Ovary (tissue), 9 donors: ENCODE data around the gene ZSWIM8. TPM values are rescaled to one million over a fixed set of nuclear protein-coding genes. Genes with fewer than 3 reads are reported as not detected.

Experiments used
- DNase-seq, 5 donors: peaks; one replicate each; pipeline ENCODE4 v3.0.0-alpha.2; 2019 to 2020
- H3K27ac ChIP-seq, 2 donors: fragments of 200-600 bp; one replicate each; pipeline versions ENCODE4 v1.5.1 to v1.8.0; 2019 to 2022
- H3K27me3 ChIP-seq: fragments of 200-600 bp; one replicate; pipeline ENCODE4 v1.8.0; 2022
- H3K36me3 ChIP-seq: fragments of 200-600 bp; sonication (generic); one replicate; pipeline ENCODE4 v1.5.1; 2019
- H3K4me1 ChIP-seq: one replicate; pipeline ENCODE4 v1.8.1; 2013; ENCODE audit warnings: mild to moderate bottlenecking, moderate library complexity; ENCODE audit not compliant: insufficient read depth
- H3K4me3 ChIP-seq: fragments of 200-600 bp; sonication (generic); one replicate; pipeline ENCODE4 v1.5.1; 2017
- H3K9me3 ChIP-seq, 2 donors: fragments of 200-600 bp in 1 of 2; sonication (generic) in 1 of 2; one replicate each; pipeline versions ENCODE4 v1.5.1 to v1.8.1; 2013 to 2019; ENCODE audit warnings: mild to moderate bottlenecking in 1 of 2, moderate library complexity in 1 of 2
- CTCF ChIP-seq, 3 donors: fragments of 450-650 bp in 2 of 3; fragments of 200-600 bp in 1 of 3; IDR thresholded peaks; one replicate each; pipeline versions ENCODE4 v1.5.1 to v1.8.0; 2016 to 2022; ENCODE audit warnings: antibody characterized with exemption in 3 of 3, mild to moderate bottlenecking in 1 of 3
- EP300 ChIP-seq: sonication (generic); formaldehyde crosslinking; IDR thresholded peaks from one replicate; pipeline ENCODE4 v1.6.1; 2017; ENCODE audit warnings: antibody characterized with exemption
- POLR2A ChIP-seq: fragments of 450-650 bp; IDR thresholded peaks from one replicate; pipeline ENCODE4 v1.6.1; 2017; ENCODE audit warnings: antibody characterized with exemption, mild to moderate bottlenecking, moderate library complexity
- WGBS, 3 donors: extraction: QIAGEN DNeasy Blood & Tissue Kit in 1 of 3; methylation state at CpG; one replicate each; pipeline versions ENCODE4 v1.1.5 to v1.1.7; 2013 to 2017; 5-methylcytosine and 5-hydroxymethylcytosine counted together
- intact Hi-C, 4 donors: fragments of 100-400 bp; cut with DNase I; formaldehyde crosslinking; loops; one replicate each; pipeline versions ENCODE4 v1.11.0 to v1.15.1; 2022 to 2023
- polyA plus RNA-seq, 2 donors: library from polyadenylated mRNA; stranded (reverse); fragments of 200-250 nt in 1 of 2; fragments of 350-450 nt in 1 of 2; fragmentation: Illumina TruSeq in 1 of 2; extraction: RNeasy Lipid Tissue Mini Kit (QIAGEN cat#74804) in 1 of 2; gene quantifications; one replicate each; pipeline ENCODE4 v1.2.3, GENCODE V29; 2013 to 2014
- total RNA-seq, 7 donors: library from RNA; depleted of rRNA in 2 of 7; stranded (reverse); fragments of >200 nt in 2 of 7; fragmentation: NEBNext Ultra II Directional in 3 of 7; extraction: Animal tissue kit (Norgen Biotek cat#: 25700) in 3 of 7; gene quantifications; one replicate each; pipeline versions ENCODE4 v1.1.0 to v1.2.4, GENCODE V29; 2016 to 2023
- donor health status: DM: no; HTN: no; CAD: no; lungs with moderate emphysema.
- donor health status: DM: no; HTN: no; CAD: no.
- donor health status: Bipolar disorder and iron deficiency.
- donor health status: DM: yes; HTN: yes; CAD: no.
- donor health status: DM: no; HTN: no; CAD: no.
- donor health status: DM: yes; HTN: yes; CAD: no.

ZSWIM8 gene
- total and polyA plus RNA-seq, 9 donors: 42.7 to 90.7 (median 69.3) TPM

DNA sequence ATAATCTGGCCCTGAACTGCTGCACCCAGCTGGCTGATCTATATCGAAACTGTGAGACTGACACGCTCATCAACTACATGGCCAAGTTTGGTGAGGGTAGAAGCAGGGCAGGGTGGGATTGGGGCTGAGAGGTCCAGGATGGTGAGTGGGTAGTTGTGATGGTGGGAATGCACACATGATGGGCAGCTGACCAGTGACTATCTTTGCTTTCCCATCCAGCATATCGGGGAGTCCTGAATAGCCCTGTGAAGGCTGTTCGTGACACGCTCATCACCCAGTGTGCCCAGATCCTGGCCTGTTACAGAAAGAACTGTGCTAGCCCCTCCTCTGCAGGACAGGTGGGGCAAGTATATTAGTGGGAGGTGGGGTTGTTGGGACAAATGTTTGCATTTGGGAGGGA, 16.0 kb upstream of the ZSWIM8 start:
- no peak for TF ChIP-seq POLR2A
- TF ChIP-seq EP300: no peak
- TF ChIP-seq CTCF (IDR thresholded peaks at IDR 0.05): no peak
- no peak for DNase-seq
- WGBS, 3 donors: 85 to 92% (median 88%) methylated on average over 5 of the region's 5 CpGs
- intact Hi-C loops: no loop called here
- Histone ChIP-seq H3K4me1 (peaks cover 3% of the 10 kb centered on the region), H3K36me3 (no peaks in the 10 kb centered on the region), H3K4me3 (no peak overlapping the region), H3K27ac (no peak overlapping the region), H3K9me3 (no peaks in the 10 kb centered on the region), H3K27me3 (no peaks in the 10 kb centered on the region)

DNA sequence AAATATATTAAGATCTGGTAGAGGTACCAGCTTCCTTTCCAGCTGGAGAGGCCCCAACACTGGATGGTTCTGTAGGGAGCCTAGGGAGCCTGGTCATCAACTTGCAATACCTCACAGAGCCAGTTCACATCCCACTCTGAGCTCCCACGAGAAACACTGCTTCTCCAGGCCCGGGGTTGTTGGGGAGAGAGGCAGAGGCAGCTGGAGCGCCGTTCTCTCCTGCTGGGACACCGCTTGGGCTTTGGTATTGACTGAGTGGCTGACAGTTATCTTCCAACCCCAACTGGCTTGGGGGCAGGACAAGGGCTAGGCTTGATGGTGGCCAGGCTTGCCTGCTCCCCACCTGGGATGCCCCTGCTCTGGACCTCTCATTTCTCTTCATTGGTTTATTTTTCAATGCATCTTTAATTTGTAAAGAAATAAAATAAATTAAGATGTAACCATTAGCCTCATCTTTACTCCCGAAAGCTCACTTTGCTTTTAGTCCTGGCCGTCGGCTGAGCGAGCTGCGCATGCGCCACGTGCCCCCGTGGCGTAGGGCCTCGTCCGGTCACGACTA, 13.6 kb upstream of the ZSWIM8 start:
- peak; percentile 90 to 94 (median 93) for DNase-seq
- Histone ChIP-seq H3K27ac (peak overlapping the region; percentile 88 to 97), H3K4me3 (peak overlapping the region; percentile 77), H3K4me1 (peaks cover 3% of the 10 kb centered on the region), H3K27me3 (no peaks in the 10 kb centered on the region), H3K9me3 (no peaks in the 10 kb centered on the region), H3K36me3 (no peaks in the 10 kb centered on the region)
- no peak for TF ChIP-seq CTCF (IDR thresholded peaks at IDR 0.05)
- TF ChIP-seq POLR2A: no peak
- no peak for TF ChIP-seq EP300
- intact Hi-C loops: no loop called here
- 12 to 14% (median 12%) methylated on average over 17 of the region's 17 CpGs for WGBS, 3 donors

DNA sequence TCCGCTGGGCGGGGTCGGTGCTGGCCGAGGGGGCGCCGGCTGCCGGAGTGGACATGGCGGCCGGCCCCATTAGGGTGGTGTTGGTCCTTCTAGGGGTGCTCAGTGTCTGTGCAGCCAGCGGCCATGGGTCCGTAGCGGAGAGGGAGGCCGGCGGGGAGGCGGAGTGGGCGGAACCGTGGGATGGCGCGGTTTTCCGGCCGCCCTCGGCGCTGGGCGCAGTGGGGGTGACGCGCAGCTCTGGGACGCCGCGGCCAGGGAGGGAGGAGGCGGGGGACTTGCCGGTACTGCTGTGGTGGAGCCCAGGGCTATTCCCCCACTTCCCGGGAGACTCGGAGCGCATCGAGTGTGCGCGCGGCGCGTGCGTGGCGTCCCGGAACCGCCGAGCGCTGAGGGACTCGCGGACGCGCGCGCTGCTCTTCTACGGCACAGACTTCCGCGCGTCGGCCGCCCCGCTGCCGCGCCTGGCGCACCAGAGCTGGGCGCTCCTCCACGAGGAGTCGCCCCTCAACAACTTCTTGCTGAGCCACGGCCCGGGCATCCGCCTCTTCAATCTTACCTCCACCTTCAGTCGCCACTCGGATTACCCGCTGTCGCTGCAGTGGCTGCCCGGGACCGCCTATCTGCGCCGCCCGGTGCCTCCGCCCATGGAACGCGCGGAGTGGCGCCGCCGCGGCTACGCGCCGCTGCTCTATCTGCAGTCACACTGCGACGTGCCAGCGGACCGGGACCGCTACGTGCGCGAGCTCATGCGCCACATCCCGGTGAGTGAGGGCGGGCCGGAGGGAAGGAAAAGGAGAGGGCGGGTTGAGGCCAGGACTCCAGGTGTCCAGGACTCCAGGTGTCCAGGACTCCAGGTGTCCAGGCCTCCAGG, 12.9 kb upstream of the ZSWIM8 start:
- 1% methylated on average over 51 to 101 of the region's 101 CpGs for WGBS, 3 donors
- intact Hi-C loops: no loop called here
- Histone ChIP-seq H3K27ac (peak overlapping the region; percentile 88 to 97), H3K36me3 (no peaks in the 10 kb centered on the region), H3K9me3 (no peaks in the 10 kb centered on the region), H3K4me1 (peaks cover 3% of the 10 kb centered on the region), H3K27me3 (no peaks in the 10 kb centered on the region), H3K4me3 (peak overlapping the region; percentile 77)
- peak; percentile 68 to 87 (median 77) for DNase-seq
- TF ChIP-seq POLR2A: peak; percentile 71
- peak; percentile 17 for TF ChIP-seq EP300
- TF ChIP-seq CTCF (IDR thresholded peaks at IDR 0.05): peak in 1 of 3 donors; percentile 18

- intact Hi-C loops: no loop called here
- H3K4me1 ChIP-seq: peaks cover 3% of the 10 kb centered on the region
- no peaks in the 10 kb centered on the region for H3K36me3 ChIP-seq
- no peak for DNase-seq
- no peaks in the 10 kb centered on the region for H3K9me3 ChIP-seq
- peak overlapping the region; percentile 77 for H3K4me3 ChIP-seq
- 2 to 3% (median 2%) methylated on average over 29 of the region's 29 CpGs for WGBS, 3 donors
- TF ChIP-seq CTCF (IDR thresholded peaks at IDR 0.05): no peak
- TF ChIP-seq EP300: no peak
- no peak for TF ChIP-seq POLR2A
- H3K27ac ChIP-seq: peak overlapping the region; percentile 88 to 97
- H3K27me3 ChIP-seq: no peaks in the 10 kb centered on the region
Observed at GRCh38 chr10:73773152-73773879, 12.1 kb upstream of the ZSWIM8 start.
